ENCODE measurements around the gene AUTS2.

The AUTS2 gene

DNA sequence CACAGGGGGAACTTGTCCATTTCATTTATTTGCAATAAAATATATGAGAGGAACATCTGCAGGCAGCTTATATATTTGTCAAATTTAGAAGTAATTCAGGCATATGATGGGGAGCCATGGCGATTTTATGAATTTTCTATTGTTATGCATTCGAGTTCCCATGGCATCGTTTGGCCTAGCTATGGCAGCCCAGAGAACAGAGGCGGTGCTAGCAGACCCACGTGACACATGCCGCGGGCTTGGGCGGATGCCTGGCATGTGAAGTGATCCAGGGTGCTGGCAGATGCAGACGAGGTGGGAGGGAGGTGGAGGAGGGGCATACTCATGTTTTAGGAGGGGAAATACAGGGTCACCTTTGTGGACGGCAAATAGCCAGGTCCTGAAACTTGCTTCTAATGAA lies 973.7 kb downstream of the AUTS2 start:
- H3K9me3 ChIP-seq (ENCODE audit: control insufficient read depth, insufficient read depth, low read depth, low read length): no peaks in the 10 kb centered on the region
- POLR2A ChIA-PET: no interaction called here
- CTCF ChIA-PET: no interaction called here
- TF ChIP-seq ZNF544 (tag by site-specific recombination; IDR thresholded peaks at IDR 0.05) (no peak), ZNF549 (tag by site-specific recombination; IDR thresholded peaks at IDR 0.05) (no peak)
- H3K27ac ChIP-seq (ENCODE audit: extremely low read depth, low read depth, low read length): no peak overlapping the region; the same call in 1 of the 2 replicates
- peaks cover 29% of the 10 kb centered on the region for H3K4me1 ChIP-seq (ENCODE audit: control insufficient read depth, insufficient read depth, low read length)
- no peaks in the 10 kb centered on the region for H3K36me3 ChIP-seq (ENCODE audit: control insufficient read depth in 2 of 2, insufficient read depth in 1 of 2, low read length in 2 of 2)
- H3K4me3 ChIP-seq (ENCODE audit: low read depth, low read length): no peak overlapping the region

DNA sequence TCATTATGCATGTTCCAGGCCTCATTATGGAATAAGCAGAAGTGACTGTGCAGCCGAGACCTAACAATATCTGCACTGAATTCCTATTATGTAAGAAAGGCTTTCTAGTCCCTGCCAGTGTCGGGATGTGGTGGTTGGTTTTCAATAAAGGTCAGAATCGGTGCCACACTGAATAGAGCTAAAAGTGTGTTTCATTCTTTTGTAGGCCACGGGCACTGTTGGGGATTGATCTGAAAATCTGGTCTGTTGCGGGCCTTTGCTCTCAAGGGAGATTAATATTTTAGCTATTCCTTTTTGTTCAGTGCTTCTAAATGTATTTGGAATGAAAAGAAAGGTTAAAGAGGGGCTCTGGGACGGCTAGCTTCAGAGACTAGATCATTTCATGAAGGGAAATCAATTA lies 974.3 kb downstream of the AUTS2 start:
- POLR2A ChIA-PET: no interaction called here
- Histone ChIP-seq H3K4me1 (ENCODE audit: control insufficient read depth, insufficient read depth, low read length) (peaks cover 29% of the 10 kb centered on the region), H3K4me3 (ENCODE audit: low read depth, low read length) (no peak overlapping the region), H3K9me3 (ENCODE audit: control insufficient read depth, insufficient read depth, low read depth, low read length) (no peaks in the 10 kb centered on the region), H3K36me3 (ENCODE audit: control insufficient read depth in 2 of 2, insufficient read depth in 1 of 2, low read length in 2 of 2) (no peaks in the 10 kb centered on the region), H3K27ac (ENCODE audit: extremely low read depth, low read depth, low read length) (no peak overlapping the region)
- CTCF ChIA-PET: interaction anchor here (0.7 kb wide), 1 partner anchor 383 kb away, joined by 3 read pairs; no protein-coding TSS in a partner anchor
- TF ChIP-seq, protein P1, sequence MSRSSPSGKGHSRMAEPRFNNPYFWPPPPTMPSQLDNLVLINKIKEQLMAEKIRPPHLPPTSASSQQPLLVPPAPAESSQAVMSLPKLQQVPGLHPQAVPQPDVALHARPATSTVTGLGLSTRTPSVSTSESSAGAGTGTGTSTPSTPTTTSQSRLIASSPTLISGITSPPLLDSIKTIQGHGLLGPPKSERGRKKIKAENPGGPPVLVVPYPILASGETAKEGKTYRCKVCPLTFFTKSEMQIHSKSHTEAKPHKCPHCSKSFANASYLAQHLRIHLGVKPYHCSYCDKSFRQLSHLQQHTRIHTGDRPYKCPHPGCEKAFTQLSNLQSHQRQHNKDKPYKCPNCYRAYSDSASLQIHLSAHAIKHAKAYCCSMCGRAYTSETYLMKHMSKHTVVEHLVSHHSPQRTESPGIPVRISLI (tag by site-specific recombination; IDR thresholded peaks at IDR 0.05): no peak
- TF ChIP-seq ZBTB21 (tag by site-specific recombination; IDR thresholded peaks at IDR 0.05): no peak
- no peak for TF ChIP-seq ZNF169 (tag by site-specific recombination; IDR thresholded peaks at IDR 0.05)
- TF ChIP-seq, protein P2, sequence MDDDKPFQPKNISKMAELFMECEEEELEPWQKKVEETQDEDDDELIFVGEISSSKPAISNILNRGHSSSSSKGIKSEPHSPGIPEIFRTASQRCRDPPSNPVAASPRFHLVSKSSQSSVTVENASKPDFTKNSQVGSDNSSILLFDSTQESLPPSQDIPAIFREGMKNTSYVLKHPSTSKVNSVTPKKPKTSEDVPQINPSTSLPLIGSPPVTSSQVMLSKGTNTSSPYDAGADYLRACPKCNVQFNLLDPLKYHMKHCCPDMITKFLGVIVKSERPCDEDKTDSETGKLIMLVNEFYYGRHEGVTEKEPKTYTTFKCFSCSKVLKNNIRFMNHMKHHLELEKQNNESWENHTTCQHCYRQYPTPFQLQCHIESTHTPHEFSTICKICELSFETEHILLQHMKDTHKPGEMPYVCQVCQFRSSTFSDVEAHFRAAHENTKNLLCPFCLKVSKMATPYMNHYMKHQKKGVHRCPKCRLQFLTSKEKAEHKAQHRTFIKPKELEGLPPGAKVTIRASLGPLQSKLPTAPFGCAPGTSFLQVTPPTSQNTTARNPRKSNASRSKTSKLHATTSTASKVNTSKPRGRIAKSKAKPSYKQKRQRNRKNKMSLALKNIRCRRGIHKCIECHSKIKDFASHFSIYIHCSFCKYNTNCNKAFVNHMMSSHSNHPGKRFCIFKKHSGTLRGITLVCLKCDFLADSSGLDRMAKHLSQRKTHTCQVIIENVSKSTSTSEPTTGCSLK (tag by site-specific recombination; IDR thresholded peaks at IDR 0.05): no peak
- no peak for TF ChIP-seq SP7 (tag by site-specific recombination; IDR thresholded peaks at IDR 0.05)
- TF ChIP-seq ZNF16 (tag by site-specific recombination; IDR thresholded peaks at IDR 0.05; ENCODE audit: low read depth): no peak
- TF ChIP-seq ZEB2 (tag by site-specific recombination; IDR thresholded peaks at IDR 0.05): no peak
- no peak for TF ChIP-seq ZNF701 (tag by site-specific recombination; IDR thresholded peaks at IDR 0.05)

DNA sequence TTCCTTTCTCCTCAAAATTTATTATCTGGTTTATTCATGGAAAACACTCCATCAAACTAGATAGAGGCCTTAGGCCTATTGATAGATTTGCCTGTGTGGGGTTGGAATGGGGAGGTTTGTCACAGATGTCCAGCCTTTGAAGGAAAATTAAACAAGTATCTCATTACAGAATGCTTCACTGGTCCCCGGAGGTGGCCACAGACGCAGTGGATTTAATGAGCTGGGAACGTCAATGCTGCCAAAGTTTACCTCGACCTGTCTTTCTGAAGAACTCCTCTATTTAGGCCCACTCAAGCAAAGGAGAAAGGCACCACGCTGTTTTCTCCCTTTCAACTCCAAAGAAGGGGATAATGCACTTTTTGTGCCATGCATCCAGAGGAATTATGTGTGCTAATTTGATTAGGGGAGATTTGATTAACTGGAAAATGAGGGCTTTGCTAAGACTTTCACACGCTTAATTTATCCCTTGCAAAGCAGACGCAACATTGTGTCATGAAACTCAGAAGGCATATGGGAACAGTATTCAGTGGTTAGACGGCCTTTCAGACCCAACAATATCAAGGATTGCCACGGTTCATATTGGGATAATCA lies 974.9 kb downstream of the AUTS2 start:
- Histone ChIP-seq H3K9me3 (ENCODE audit: control insufficient read depth, insufficient read depth, low read depth, low read length) (no peaks in the 10 kb centered on the region), H3K27ac (ENCODE audit: extremely low read depth, low read depth, low read length) (no peak overlapping the region), H3K36me3 (ENCODE audit: control insufficient read depth in 2 of 2, insufficient read depth in 1 of 2, low read length in 2 of 2) (no peaks in the 10 kb centered on the region), H3K4me3 (ENCODE audit: low read depth, low read length) (no peak overlapping the region), H3K4me1 (ENCODE audit: control insufficient read depth, insufficient read depth, low read length) (peaks cover 29% of the 10 kb centered on the region)
- CTCF ChIA-PET: interaction anchor here (0.7 kb wide), 1 partner anchor 383 kb away, joined by 3 read pairs; no protein-coding TSS in a partner anchor
- POLR2A ChIA-PET: no interaction called here
- TF ChIP-seq ZNF16 (tag by site-specific recombination; IDR thresholded peaks at IDR 0.05; ENCODE audit: low read depth): no peak
- no peak for TF ChIP-seq ZNF223 (tag by site-specific recombination; IDR thresholded peaks at IDR 0.05)
- TF ChIP-seq ZNF549 (tag by site-specific recombination; IDR thresholded peaks at IDR 0.05): no peak
- no peak for TF ChIP-seq ZNF132 (tag by site-specific recombination; IDR thresholded peaks at IDR 0.05; ENCODE audit: borderline replicate concordance)
- TF ChIP-seq ZNF10 (tag by site-specific recombination; IDR thresholded peaks at IDR 0.05): no peak
- TF ChIP-seq ZNF366 (tag by site-specific recombination; conservative IDR thresholded peaks at IDR 0.05): no peak
- no peak for TF ChIP-seq ZNF785 (tag by site-specific recombination; IDR thresholded peaks at IDR 0.05)
- TF ChIP-seq, protein P3, sequence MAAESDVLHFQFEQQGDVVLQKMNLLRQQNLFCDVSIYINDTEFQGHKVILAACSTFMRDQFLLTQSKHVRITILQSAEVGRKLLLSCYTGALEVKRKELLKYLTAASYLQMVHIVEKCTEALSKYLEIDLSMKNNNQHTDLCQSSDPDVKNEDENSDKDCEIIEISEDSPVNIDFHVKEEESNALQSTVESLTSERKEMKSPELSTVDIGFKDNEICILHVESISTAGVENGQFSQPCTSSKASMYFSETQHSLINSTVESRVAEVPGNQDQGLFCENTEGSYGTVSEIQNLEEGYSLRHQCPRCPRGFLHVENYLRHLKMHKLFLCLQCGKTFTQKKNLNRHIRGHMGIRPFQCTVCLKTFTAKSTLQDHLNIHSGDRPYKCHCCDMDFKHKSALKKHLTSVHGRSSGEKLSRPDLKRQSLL (tag by site-specific recombination; IDR thresholded peaks at IDR 0.05): no peak
- no peak for TF ChIP-seq ZNF626 (tag by site-specific recombination; IDR thresholded peaks at IDR 0.05)
- TF ChIP-seq ZNF155 (tag by site-specific recombination; IDR thresholded peaks at IDR 0.05): no peak
- TF ChIP-seq, protein P4, sequence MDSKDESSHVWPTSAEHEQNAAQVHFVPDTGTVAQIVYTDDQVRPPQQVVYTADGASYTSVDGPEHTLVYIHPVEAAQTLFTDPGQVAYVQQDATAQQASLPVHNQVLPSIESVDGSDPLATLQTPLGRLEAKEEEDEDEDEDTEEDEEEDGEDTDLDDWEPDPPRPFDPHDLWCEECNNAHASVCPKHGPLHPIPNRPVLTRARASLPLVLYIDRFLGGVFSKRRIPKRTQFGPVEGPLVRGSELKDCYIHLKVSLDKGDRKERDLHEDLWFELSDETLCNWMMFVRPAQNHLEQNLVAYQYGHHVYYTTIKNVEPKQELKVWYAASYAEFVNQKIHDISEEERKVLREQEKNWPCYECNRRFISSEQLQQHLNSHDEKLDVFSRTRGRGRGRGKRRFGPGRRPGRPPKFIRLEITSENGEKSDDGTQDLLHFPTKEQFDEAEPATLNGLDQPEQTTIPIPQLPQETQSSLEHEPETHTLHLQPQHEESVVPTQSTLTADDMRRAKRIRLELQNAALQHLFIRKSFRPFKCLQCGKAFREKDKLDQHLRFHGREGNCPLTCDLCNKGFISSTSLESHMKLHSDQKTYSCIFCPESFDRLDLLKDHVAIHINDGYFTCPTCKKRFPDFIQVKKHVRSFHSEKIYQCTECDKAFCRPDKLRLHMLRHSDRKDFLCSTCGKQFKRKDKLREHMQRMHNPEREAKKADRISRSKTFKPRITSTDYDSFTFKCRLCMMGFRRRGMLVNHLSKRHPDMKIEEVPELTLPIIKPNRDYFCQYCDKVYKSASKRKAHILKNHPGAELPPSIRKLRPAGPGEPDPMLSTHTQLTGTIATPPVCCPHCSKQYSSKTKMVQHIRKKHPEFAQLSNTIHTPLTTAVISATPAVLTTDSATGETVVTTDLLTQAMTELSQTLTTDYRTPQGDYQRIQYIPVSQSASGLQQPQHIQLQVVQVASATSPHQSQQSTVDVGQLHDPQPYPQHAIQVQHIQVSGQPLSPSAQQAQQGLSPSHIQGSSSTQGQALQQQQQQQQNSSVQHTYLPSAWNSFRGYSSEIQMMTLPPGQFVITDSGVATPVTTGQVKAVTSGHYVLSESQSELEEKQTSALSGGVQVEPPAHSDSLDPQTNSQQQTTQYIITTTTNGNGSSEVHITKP (tag by site-specific recombination; IDR thresholded peaks at IDR 0.05): no peak
- no peak for TF ChIP-seq ZNF610 (tag by site-specific recombination; IDR thresholded peaks at IDR 0.05; ENCODE audit: borderline replicate concordance)
- TF ChIP-seq ZNF114 (tag by site-specific recombination; IDR thresholded peaks at IDR 0.05): no peak
- TF ChIP-seq ZNF747 (tag by site-specific recombination; IDR thresholded peaks at IDR 0.05): no peak
- no peak for TF ChIP-seq ZIC2 (tag by site-specific recombination; IDR thresholded peaks at IDR 0.05)
- TF ChIP-seq ZNF830 (tag by site-specific recombination; IDR thresholded peaks at IDR 0.05; ENCODE audit: low read depth): no peak
